Kasumi-1 (cell line): ENCODE data around the gene WFIKKN1.

Experiments
- DNase-seq, 2 experiments: peaks; one replicate each; lab custom pipeline; 2025; lab: John Stamatoyannopoulos, UW

WFIKKN1 gene

DNA sequence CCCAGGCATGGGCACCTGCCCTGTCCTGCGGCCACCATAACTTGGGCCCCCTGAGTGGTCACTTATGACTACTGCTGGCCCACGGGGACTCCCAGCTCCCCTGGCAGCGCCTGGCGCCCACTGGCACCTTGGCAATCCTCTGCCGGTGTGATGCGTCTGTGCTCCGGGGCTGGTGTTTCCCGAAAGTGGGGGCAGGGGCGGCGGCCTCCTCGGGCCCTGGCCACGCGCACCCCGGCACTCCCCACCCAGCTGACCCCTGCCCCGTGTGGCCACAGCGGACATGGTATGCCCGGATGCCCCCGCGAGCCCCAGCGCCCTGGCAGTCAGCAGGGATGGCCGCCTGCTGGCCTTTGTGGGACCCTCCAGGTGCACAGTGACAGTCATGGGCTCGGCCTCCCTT, 26.7 kb downstream of the WFIKKN1 start:
- no peak for DNase-seq

DNA sequence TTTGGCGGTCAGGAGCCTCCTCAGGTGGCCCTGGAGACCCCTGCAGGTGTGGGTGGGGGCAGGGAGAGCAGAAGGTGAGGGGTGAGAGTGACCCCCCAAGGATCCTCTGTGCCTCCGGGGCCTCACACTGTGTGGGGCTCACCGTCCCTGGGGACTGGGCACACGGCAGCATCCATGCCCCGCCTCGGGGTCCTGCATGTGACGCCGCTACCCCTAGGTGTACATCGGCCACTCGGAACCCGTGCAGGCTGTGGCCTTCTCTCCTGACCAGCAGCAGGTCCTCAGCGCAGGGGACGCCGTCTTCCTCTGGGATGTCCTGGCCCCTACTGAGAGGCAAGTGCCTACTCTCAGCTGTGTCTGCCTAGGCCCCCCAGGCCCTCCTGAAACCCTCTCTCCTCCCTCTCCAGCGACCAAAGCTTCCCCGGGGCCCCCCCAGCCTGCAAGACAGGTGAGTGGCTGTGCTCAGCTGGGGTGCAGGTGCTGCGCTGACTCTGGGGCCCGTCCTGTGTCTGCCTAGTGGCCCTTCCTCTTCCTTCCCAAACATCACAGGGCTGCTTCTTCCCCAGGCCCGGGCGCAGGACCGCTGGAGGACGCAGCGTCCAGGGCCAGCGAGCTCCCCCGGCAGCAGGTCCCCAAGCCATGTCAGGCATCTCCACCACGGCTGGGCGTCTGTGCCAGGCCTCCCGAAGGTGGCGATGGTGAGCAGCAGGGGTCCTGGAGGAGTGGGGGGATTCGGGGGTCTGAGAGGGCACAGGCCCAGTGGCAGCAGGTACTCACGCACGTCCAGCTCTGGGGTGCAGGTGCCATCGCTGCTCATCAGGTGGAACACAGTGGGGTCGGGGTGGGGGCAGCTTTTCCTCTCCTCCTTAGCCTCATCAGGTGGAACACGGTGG, 28.1 kb downstream of the WFIKKN1 start:
- DNase-seq, result no peak

DNA sequence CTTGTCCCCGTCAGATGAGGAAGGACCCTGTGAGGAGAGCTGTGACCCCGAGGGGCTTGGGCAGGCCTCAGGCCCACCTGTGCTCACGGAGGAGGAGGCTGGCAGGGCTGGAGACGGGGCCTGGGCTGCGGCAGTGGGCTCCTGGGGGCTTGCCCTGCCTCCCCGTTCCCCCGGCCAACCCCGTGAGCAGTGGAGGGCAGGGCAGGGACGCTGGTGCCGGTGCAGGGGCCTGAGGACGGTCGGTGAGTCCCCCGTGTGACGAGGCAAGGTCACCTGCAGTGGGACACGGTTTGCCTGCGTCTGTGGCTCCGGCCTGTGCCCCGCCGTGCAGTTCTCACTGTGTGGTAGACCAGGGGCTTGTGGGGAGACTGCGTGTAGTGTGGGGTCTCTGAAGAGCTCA, 28.8 kb downstream of the WFIKKN1 start:
- DNase-seq, result no peak

DNA sequence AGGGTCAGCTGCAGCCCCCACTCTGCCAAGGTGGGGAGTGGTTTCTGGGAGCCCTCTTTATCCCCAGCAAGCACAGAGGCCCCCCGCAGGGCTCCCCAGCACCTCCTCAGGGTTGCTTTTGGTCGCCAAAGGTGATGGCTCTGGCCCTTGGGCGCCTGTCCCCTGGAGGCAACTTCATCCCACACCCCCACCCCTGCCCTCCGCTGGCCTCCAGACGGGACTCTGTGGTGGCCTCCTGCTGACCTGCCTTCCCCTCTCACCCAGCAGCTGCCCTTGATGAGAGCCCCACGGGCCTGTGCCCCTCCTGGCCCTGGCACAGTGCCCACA, 29.3 kb downstream of the WFIKKN1 start:
- DNase-seq, result no peak

DNA sequence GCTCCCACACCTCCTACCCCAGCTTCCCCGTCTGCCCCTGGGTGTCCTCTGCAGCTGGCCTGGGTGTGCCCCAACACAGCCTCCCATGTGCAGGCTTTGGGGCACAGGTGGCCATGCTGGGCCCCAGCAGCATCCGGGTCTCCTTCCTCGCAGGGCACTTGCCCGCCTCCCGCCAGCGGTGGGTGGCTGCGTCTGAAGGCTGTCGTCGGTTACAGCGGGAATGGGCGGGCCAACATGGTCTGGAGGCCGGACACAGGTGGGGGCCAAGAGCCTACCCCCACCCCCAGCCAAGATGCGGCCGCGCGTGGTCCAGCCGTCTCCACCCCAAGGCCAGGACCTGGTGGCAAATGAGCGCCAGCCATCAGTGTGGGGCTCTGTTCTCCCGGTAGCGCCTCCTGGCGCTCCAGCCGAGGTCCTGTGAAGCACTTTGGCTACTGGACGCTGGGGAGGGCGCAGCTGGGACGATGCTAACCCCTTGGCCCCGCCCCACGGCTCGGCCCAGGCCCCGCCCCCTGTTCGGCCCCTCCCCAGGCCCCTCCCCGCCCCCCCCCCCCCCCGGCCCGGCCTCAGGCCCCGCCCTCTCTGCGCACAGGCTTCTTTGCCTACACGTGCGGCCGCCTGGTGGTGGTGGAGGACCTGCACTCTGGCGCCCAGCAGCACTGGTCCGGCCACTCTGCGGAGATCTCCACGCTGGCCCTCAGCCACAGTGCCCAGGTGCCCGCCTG, 29.8 kb downstream of the WFIKKN1 start:
- DNase-seq, result peak; percentile 62 to 67

DNA sequence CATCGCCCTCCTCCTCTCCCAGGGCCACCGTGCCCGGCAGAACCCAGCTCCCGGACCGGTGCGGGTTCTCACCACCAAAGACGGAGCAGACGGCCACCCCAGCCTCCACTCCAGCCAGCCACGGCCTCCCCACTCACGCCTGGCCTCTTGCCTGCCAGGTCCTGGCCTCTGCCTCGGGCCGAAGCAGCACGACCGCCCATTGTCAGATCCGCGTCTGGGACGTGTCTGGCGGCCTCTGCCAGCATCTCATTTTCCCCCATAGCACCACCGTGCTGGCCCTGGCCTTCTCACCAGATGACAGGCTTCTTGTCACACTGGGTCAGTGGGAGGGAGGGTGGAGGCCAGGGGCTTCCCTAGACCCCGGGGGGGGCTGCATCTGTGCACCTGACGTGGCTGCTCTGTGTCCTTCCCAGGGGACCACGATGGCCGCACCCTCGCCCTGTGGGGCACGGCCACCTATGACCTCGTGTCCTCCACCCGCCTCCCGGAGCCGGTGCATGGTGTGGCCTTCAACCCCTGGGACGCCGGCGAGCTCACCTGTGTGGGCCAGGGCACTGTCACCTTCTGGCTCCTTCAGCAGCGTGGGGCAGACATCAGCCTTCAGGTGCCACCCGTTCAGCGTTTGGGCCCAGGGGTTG, 30.5 kb downstream of the WFIKKN1 start:
- no peak for DNase-seq

DNA sequence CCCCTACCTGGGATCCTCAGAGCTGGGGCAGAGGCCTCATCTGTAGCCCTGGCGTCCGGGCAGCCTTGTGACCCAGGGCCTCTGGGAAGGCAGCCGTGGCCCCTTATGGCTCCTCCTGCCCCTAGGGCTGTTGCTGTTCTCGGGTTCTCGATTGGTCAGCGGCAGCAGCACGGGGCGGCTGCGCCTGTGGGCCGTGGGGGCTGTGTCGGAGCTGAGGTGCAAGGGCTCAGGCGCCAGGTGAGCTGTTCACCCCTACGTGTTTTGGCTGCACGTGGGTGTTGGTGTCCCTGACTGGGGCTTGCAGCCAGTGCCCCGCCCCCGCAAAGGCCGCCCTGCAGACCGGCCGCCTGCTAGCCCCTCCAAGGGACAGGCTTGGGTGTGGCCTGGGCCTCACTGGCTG, 31.3 kb downstream of the WFIKKN1 start:
- no peak for DNase-seq

DNA sequence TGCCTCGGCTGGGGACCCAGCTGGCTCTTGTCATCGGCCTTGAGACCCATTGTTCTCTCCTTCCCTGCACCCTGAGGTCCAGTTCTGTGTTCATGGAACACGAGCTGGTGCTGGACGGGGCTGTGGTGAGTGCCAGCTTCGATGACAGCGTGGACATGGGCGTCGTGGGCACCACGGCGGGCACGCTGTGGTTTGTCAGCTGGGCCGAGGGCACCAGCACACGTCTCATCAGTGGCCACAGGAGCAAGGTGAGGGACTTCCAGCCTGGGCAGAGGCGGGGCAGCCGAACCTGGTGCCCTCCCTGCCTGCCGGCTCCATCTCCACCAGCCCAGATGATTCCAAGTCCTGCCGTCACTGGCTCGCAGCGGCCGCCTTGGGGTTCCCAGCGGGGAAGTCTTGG, 31.8 kb downstream of the WFIKKN1 start:
- DNase-seq, result no peak

DNA sequence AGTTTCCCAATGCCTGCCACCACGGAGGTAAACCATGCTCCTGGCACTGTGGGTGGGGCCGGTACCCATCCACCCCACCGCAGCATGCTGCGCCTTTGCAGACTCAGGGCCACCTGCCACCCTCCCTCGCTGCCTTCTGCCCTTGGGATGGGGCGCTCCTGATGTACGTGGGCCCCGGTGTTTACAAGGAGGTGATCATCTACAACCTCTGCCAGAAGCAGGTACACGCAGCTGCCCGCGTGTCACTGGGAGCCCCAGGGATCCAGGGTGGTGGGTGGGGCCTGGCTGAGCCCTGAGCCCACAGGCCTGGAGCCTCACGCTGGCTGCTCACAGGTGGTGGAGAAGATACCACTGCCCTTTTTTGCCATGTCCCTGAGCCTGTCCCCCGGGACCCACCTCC, 35.8 kb downstream of the WFIKKN1 start:
- DNase-seq, result no peak

DNA sequence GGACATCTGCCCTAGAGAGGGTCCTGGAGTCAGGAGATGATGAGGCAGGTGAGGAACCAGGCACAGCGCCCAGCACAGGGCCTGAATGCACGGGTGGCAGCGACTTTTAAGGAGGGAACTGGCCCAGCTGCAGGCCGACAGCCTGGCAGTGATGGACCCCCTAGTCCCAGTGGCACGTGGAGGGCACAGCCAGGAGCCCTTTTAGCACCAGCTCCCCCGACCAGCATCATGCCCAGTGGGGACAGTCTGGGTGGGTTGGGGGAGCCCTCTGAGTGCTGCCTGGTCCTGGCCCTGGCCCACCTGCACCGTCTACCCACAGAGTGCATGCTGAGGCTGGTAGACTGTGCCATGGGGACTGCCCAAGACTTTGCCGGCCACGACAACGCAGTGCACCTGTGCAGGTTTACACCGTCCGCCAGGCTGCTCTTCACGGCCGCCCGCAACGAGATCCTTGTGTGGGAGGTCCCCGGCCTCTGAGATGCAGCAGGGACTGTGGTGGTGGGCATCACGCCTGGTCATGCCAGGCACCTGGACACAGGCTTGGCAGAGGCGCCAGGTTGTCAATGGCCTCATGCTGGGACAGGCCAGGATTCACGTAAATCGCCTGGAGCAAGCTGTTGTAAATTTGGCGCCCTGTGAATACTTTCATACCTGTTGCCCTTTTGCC, 36.5 kb downstream of the WFIKKN1 start:
- DNase-seq, result no peak

DNA sequence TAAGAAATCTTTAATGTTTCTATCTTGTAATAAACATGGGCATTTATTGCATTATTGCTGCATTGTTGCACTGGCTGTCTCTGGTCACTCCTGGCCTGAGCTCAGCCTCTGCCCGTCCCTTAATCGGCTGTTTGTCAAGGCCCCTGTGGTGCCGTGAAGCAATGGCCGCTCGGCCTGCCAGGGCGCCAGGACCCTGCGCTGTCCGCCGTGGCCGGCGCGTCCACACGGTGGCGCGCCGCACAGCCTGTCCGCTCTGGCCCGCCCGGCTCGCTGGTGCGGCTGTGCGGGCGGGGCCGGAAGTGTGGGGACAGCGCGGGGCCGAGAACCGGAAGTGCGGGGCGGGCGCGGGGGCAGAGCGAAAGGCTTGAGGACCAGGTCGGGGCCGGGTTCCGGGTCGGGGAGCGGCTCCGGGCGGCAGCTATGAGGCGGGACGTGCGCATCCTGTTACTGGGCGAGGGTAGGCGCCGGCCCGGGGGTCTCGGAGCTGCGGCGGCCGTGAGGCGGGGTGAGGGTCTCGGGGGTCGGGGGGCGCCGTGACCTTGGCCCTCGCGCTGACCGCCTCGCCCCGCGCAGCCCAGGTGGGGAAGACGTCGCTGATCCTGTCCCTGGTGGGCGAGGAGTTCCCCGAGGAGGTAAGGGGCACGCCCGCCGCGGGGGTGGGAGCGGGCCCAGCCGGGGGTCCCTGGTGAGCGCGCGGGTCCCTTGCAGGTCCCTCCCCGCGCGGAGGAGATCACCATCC, 37.2 kb downstream of the WFIKKN1 start, which contains the start of gene RHOT2:
RHOT2 (plus strand) TSS at position 353 of the 739 bp plus-strand sequence; CDS start at position 421, 68 bp downstream.
- DNase-seq, result peak; percentile 59 to 72

DNA sequence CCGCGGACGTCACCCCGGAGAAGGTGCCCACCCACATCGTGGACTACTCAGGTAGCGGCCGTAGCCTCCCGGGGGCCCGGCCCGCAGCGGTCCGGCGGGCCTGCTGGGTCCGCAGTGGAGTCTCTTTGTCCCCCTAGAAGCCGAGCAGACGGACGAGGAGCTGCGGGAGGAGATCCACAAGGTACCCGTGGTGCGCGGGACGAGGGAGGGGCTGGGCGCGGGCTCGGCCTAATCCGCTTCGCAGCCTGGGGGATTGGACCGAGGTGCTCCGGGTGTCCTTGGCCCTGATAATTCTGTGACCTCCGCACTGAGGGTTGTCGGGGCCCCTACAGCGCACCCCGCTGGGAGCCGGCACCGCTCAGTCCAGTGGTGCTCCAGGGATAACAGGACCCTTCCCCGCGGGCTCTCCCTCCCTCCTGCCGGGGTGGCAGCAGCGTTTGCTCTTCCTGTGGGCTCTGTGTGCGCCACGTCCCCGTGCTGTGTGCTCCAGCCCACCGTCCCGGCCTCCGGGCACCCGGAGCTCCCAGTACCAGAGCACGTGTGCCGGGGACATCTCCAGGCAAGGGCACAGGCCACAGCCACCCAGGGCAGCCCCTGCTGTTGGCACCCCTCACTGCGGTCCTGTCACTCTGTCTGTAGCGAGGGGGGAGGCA, 37.9 kb downstream of the WFIKKN1 start:
- no peak for DNase-seq

DNA sequence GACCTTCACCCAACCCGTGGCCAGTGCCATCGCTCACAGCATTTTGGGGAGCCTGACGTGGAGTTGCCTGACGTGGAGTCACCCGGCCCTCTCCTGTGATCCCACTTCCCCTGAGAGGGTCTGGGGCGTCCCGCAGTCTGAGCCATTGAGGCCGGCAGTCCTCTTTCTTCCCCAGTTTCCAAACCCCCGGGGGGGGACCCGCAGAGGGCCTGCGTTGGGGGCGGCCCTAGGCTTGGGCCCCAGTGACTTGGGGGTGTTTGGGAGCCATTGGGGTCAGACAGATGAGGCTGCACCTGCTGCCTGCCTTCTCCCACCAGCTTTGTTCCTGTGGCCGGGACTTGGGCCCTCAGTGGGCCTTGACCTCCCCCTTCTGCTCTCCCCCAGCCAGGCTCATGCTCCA, 38.9 kb downstream of the WFIKKN1 start:
- no peak for DNase-seq

DNA sequence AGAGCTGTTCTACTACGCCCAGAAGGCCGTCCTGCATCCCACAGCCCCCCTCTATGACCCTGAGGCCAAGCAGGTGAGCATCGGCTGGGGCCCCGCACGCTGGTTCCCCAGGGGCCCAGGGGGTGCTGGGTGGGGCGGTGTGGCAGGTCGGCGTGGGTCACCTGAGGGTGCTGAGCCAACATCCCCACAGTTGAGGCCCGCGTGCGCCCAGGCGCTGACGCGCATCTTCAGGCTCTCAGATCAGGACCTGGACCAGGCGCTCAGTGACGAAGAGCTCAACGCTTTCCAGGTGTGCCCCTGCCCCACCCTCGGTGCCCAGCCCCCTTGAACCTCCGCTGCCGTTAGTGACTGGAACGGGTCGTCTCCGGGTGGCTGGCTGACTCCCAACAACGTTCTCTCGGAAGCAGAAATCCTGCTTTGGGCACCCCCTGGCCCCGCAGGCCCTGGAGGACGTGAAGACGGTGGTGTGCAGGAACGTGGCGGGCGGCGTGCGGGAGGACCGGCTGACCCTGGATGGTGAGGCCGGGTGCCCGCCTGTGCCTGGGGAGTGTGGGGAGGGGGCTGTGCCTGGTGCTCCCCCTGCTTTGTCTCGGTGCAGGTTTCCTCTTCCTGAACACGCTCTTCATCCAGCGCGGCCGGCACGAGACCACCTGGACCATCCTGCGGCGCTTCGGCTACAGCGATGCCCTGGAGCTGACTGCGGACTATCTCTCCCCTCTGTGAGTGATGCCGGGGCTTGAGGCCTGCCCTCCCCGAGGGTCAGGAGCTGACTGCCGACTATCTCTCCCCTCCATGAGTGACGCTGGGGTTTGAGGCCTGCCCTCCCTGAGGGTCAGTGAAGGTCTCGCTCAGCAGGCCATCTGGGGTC, 39.9 kb downstream of the WFIKKN1 start:
- no peak for DNase-seq

DNA sequence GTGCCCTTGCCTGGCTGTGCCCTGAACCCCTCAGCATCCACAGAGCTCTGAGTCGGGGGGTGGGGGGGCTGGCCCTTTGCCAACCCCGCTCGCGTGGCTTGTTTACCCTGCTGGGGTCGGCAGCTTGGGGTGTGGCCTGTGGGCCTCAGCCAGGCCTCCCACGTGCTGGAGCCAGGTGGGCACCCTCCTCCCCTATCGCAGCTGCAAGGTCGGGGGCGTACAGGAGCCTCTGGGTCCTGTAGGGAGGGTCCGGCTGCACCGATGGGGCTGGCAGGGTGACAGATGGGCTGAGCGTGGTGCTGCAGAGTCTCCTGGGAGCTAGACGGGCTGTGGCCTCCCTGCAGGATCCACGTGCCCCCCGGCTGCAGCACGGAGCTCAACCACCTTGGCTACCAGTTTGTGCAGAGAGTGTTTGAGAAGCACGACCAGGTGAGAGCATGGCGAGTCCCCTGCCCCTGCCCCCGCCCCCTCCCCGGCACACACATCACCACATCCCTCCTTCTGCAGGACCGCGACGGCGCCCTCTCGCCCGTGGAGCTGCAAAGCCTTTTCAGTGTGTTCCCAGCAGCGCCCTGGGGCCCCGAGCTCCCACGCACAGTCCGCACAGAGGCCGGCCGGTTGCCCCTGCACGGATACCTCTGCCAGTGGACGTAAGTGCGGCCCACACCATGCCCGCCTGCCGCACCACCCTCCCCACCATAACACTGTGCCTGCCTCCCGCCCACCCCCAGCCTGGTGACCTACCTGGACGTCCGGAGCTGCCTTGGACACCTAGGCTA, 40.8 kb downstream of the WFIKKN1 start:
- DNase-seq, result no peak

DNA sequence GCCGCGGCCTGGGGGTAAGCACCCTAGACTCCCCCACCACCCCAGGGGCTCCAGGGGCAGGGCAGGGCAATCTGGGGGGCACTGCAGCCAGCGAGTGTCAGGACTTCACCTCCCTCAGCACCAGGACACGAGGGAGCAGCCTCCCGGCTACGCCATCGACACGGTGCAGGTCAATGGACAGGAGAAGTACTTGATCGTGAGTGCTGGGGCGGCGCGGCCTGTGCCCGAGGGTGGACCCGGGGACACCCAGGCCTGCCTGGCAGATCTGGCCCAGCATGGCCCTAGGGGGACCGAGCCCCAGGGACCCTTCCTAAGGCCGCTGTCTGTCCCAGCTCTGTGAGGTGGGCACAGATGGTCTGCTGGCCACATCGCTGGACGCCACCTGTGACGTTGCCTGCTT, 41.6 kb downstream of the WFIKKN1 start:
- DNase-seq, result no peak

DNA sequence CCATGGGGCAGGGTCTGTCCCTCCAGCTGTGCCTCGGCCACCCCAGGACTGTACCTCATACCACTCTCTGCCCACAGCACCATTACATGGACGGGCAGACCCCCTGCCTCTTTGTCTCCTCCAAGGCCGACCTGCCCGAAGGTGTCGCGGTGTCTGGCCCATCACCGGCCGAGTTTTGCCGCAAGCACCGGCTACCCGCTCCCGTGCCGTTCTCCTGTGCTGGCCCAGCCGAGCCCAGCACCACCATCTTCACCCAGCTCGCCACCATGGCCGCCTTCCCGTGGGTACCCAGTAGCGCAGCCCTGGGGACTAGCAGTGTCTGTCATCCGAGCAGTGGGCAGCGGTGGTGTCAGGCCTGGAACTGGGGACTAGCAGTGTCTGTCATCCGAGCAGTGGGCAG, 42.1 kb downstream of the WFIKKN1 start:
- DNase-seq, result no peak

DNA sequence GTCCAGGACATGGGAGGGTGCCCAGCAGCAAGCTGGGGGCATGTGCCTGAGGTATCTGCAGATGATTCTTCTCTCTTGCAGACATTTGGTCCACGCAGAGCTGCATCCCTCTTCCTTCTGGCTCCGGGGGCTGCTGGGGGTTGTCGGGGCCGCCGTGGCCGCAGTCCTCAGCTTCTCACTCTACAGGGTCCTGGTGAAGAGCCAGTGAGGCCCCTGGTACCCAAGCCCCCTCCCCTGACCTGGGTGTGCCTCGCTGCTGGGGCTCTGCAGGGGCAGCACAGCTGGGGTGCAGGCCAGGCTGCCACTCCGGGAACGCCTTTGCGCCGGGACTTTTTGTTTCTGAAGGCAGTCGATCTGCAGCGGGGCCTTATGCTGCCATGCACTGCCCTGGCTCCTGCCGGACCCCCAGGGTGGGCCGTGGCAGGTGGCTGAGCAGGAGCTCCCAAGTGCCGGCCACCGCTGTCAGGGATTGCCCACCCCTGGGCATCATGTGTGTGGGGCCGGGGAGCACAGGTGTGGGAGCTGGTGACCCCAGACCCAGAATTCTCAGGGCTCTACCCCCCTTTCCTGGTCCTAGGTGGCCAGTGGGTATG, 42.7 kb downstream of the WFIKKN1 start:
- DNase-seq, result no peak
